Inferior parietal cortex (tissue), 1 donor: ENCODE data around the gene FAM50A.
"Not testable (repeated sequence)": the region's sequence is repeated elsewhere in the genome, so short reads cannot be mapped to it uniquely, and the experiment has no call there.

Experiments used
- DNase-seq: peaks from one replicate; pipeline ENCODE4 v3.0.0-alpha.2; 2016; ENCODE audit errors: extremely low spot score

The FAM50A gene

GRCh38 chrX:154482786-154483185 is 38.8 kb downstream of the FAM50A start:
- no peak for DNase-seq

- no peak for DNase-seq
Observed at GRCh38 chrX:154483325-154483724, 39.4 kb downstream of the FAM50A start.

GRCh38 chrX:154484255-154485149 is 40.6 kb downstream of the FAM50A start:
- DNase-seq: no peak

GRCh38 chrX:154485150-154486051 is 41.5 kb downstream of the FAM50A start:
- no peak for DNase-seq

GRCh38 chrX:154486052-154486395 is 42.1 kb downstream of the FAM50A start:
- no peak for DNase-seq

DNA sequence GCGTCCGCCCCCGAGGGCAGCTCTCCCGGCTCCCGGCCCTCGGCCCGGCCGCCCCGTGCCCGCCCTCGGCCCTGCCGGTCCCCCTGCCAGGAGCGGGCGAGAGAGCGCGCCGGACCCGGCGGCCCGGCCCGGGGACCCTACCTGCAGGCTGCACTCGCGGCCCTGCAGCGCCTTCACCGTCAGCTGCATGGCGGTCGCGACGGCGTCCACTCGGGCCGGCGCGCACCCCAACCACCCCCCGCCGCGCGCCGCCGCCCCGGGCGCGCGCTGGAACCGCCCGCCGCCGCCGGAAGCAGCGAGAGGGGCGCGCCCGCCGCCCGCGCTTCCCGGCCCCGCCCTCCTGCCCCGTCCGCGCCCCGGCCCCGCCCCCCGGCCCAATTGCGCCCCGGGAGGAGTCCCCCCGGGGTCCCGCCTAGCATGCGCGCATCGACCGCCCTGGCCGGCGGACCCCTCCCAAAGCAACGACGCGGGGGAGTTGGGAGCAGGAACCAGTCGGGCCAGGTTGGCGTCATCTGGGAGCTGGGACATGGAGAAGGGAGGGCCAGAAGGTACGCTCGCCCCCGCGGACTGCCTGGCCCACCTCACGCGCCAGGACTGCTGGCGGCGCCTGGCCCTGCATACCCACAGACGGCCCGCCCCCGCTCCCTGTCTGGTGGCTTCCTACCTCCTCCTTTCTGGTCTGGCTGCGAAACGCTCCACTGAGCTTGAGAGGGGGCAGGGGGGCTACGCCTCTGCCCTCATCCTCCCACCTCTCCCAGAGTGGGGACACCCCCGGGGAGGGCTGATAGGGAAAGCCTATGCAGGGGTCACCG is 42.7 kb downstream of the FAM50A start, which contains the start of gene UBL4A:
TSS of gene UBL4A (minus strand) at position 220 of the 812 bp plus-strand sequence. CDS start at position 189, 31 bp downstream.
- DNase-seq: no peak

DNA sequence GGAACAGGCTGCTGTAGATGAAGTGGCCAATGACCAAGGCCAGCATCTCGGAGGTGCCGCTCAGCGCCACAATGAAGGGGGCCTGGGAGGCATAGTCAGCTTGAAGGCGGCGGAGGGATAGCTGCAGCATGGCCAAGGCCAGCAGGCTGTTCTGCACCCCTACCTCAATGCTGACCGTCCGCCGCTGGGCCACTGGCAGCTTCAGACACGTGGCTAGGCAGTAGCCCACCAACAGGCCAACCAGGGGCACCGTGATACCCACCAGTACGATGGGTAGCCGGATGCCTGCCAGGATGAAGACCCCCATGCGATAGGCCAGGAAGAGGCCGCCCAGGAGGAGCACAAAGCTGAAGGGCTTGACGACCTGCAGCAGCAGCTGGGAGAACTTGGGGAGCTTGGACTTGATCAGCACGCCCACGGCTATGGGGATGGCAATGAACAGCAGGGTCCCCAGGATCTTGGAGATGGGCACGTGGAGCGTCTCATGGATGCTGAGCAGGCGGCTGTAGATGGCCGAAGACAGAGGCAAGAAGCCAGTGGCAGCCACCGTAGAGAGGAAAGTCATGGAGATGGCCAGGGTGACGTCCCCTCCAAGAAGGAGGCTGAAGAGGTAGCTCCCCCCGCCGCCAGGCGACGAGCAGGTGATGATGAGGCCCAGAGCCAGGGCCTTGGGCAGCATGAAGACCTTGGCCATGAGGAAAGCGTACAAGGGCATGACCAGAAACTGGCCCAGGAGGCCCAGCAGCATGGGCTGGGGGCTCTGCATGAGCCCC is 43.8 kb downstream of the FAM50A start:
- no peak for DNase-seq

DNA sequence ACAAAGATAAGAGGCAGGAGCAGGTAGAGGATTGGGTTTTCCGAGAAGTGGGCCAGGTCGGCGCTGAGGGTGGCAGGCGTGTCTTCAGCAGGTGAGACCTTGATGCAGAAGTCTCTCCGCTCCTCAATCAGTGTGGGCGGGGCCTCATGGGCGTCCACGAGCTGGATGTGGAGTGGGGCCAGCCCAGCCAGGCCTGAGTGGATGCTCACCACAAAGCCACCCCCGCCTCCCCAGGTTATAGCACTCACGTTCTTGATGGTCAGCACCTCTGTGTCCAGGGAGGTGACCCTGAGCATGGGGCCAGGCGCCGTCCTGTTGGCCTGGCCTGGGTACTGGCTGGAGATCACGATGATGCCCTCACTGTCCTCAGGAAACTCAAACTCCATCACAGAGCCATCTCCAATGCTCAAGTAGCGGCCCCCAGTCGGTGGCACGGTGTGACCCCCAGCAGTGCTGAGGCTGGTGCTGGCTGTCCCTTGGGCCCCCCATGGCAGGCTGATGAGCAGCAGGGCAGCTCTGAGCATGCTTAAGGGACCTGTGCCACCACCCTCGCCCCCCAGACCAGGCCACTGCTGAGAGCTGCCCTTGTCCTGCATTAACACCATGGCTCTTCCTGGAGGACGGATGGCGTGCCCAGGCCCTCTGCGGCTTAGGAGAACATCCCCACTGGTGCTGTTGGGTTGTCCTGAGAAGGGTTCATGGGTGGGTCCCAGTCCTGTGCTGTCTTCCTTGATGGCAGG is 44.6 kb downstream of the FAM50A start:
- no peak for DNase-seq

DNA sequence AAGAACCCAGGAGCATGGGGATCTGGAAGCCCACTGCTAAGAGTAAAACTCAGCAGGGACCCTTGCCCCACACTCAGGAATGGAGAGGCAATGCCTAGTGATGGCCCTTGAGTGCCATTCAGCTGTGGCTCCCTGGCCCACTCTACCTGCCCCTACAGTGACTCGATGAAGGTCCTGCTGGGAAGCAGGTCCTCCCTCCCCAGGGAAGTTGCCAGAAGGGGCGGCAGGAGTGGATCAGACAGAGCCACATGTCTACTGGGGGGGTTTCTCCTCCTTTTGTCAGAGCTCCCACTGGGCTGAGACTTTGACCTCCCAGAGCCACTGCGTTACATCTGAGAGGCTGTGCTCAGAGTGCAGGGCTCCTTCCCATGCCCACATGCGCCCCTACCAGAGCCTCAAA is 45.2 kb downstream of the FAM50A start:
- DNase-seq: no peak

- no peak for DNase-seq
Observed at GRCh38 chrX:154490021-154490413, 46.1 kb downstream of the FAM50A start.

- peak; percentile 84 for DNase-seq
Observed at GRCh38 chrX:154490414-154491083, 46.6 kb downstream of the FAM50A start, which contains the start of gene SLC10A3. Gene SLC10A3, minus strand, starts transcription at chrX:154490629. Its CDS starts 1,689 bp downstream, at chrX:154488940.

DNA sequence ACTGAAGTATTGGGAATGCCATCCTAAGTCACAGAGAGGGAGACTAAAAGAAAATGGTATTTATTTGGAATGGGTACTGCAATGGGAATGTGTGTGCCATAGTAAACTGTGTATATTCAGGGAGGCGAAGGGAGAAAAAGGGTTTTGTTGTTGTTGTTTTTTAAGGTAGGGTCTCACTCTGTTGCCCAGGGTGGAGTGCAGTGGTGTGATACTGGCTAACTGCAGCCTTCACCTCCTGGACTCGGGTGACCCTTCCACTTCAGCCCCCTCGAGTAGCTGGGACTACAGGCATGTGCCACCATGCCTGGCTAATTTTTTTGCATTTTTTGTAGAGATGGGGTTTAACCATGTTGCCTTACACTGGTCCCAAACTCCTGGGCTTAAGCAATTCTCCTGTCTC is 50.8 kb downstream of the FAM50A start:
- DNase-seq: no peak

GRCh38 chrX:154495472-154495922 is 51.6 kb downstream of the FAM50A start:
- no peak for DNase-seq

DNA sequence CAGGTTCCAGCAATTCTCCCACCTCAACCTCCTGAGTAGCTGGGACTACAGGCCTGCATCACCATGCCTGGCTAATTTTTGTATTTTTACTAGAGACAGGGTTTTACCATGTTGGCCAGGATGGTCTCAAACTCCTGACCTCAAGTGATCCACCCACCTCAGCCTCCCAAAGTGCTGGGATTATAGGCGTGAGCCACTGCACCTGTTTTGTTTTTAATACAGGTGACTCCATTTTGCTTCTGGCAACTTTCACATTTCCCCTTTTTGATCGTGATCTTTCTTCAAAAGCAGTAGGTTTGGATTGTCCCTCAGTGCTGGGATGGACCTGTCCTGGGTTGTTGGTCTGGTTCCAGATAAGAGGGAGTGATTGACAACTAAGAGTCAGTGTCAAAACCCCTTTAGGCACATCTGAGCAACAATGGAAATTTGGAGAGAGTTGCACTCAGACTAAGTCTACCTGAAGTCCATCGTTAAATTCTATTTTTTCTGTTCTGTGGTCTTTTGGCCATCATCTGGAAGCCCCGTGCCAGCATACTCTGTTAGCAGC is 52.7 kb downstream of the FAM50A start:
- DNase-seq: not testable (repeated sequence)
